GM21717 (cell line): ENCODE data around the gene CDC42EP5.
"Not testable (repeated sequence)": the region's sequence is repeated elsewhere in the genome, so short reads cannot be mapped to it uniquely, and the experiment has no call there.

Experiments
- ATAC-seq: cut with Tn5 transposase; IDR thresholded peaks from one replicate; pipeline ENCODE4 v1.9.1; 2021; ENCODE audit warnings: mild to moderate bottlenecking, moderate library complexity; ENCODE audit not compliant: unreplicated experiment

CDC42EP5 gene, protein sequence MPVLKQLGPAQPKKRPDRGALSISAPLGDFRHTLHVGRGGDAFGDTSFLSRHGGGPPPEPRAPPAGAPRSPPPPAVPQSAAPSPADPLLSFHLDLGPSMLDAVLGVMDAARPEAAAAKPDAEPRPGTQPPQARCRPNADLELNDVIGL

DNA sequence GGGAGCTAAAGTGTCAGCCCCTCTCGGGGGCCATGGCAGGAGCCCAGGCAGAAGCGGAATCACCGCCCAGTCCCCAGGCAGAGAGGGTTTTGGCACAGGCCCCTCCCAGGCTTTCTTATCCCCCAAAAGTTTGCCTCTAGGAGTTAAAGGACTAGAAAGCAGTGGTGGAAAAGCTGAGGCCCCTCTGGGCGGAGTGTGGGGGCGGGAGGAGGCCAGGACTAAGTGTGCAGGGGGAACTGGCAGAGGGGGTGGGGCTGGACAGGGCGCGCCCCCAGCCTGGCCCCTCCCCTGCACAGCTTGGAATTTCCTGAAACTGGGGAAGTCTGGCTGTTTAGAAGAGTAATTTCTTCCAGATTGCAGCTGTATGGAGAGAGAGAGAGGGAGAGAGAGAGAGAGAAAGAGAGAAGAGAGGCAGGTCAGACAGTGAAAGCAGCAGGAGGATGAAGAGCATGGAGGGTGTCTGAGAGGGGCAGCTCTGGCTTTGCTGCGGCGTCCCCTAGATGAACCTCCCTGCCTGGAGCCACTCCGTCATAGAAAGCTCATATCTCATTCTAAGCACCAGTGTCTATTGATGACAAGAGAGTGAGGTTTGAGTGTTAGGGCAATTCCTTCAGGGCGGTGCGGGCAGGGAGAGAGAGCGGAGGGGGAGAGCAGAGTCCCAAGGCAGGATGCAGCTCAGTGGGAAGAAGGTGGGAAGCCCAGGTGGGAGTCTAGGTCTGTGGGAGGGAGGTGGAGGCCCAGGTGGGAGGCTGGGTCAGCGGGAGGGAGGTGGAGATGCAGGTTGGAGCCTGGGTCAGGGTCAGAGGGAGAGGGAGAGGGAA is at the start of gene CDC42EP5:
Gene CDC42EP5 (minus strand): TSS at position 226 of the 821 bp plus-strand sequence. CDS start 7,749 bp downstream, outside the sequence.
- ATAC-seq = no peak

DNA sequence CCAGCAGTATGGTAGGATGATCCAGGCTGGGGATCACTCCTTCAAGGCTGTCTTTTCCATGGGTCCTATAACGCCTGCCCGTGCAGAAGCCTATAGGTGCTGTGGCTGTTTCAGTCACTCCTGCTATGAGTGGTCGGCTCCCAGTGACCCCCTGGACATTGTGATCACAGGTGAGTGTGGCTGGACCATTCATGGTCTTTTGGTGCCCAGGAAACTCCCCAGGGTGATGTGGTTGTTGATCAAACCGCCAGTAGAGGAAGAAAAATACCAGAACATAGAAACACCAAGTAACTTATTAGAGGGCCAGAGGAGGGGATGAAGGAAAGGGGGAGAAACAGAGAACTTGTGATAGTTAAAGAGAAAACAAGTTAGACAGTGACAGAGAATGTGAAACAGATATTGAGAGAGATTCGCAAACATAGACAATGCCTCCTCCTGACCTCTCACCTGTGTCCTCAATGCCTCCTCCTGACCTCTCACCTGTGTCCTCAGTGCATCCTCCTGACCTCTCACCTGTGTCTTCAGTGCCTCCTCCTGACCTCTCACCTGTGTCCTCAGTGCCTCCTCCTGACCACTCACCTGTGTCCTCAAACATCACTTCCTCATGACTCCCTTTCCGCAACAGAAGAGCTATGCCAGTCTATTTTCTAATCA is 48.9 kb upstream of the CDC42EP5 start:
- no peak for ATAC-seq

DNA sequence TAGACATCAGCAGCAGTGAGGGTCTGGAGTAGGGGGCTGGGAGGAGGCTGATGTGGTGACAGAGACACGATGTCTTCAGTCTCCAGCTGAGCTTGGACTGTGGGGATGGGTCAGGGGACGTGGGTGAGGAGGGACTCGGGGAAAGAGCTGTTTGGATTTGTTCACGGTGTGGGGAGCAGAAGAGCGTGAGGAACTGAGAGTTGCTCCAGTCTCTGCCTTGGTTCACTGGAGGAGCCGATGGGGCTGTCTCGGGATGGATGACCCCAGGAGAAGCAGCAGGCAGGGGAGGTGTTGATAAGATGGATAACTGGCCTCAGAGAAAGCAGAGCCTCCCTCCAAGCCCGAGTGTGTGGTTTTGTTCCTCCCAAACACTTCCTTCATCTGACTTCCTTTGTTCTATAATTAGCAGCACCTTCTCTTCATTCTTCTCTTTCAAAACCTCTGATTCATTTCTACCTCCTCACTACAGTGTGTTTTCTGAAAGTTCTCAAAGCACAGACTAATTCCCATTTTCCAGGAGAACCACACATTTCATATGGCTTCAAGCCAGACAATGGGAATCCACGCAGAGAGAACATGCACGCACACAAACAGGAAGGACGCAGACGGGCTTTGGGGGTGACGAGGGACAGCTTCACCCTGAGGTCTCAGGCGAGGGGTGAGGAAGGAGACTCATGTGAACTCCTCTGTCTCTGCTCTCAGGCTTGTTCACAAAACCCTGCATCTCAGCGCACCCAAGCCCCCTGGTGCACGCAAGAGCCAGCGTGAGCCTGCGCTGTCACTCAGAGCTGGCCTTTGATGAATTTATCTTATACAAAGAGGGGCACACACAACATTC is 48.1 kb upstream of the CDC42EP5 start:
- ATAC-seq = no peak

DNA sequence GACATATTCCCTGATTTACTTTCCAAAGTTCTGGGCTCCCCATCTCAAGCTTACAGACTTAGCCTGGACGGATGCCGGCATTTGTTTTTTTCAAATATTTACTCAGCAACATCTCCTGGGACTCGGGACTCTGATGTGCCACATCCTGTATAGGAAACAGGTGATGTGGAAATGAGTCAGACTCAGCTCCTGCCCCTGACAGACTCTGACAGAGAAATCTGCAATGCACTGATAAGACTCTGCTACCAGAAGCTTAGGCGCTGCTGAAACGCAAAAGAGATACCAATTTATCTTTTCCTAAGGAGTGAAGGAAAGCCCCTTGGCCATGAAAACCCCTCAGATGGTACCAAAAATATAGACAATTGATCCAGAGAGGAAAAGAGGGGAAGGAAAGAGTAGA is 45.7 kb upstream of the CDC42EP5 start:
- no peak for ATAC-seq

DNA sequence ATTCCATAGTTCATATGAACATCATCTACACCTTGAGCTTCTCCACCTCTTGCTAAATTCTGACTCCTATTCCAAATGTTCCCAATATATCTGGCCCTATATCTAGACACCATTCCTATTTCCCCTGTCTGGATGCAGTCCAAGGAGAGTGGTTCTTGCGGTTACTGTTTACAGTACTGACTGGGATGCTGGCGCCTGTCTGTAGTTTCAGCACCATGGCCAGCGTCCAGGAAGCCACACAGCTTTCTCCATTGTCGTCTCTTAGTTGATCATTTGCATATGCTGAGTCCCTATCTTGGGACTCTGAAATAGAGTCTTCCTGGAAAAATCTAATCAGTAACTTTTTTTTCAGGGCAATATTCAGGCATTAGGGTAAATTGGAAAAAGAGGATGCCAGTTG is 44.4 kb upstream of the CDC42EP5 start:
- no peak for ATAC-seq

DNA sequence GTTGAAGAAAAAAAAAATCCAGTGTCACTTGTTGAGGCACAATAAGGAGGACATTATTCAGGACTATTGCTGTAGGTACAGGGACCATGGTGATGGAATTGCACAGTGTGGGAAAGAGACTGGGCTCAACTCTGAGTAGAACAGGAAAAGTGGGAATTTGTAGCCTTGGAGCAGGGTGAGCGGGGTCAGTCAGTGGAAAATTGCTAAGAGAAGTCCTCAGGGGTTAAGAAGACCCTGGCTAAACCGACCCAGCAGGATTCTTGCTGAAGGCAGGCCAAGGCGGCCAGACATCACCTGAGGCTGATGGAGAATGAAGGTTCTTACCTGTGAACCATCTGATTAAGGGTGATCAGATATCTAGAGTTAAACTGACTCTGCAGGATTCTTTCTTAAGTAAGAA is 42.1 kb upstream of the CDC42EP5 start:
- no peak for ATAC-seq

DNA sequence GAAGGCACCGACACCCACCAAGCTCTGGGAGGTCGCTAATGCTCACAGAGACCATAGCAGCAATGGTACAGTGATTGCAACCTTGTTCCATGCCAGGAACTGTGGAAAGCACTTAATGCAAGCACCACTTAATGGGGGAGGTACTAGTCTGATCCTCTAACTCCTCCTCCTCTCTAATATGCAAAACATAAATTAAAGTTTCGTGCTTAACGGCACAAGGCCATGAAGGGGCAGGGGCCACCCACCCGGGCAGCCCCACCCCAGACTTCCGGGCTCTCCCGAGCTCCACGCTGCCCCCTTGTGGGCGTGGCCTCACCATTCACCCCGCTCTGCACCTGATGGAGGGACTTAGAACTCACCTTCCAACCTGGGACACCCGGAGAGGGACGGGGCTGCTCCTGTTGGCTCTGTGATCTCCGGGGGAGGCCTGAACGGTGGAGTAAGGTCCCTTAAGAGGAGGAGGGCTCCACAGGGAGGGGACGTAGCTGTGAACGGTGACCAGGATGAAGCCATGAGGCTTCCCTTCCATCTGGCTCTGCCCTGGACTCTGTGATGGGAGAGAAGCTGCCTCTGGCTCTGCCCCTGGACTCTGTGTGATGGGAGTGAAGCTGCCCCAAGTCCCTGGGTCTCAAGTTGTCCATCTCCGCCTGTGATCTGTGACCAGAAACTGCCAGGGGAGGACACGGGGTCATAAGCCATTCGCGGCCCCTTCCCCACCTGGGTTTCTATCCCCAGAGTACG is 36.3 kb upstream of the CDC42EP5 start:
- not testable (repeated sequence) for ATAC-seq

DNA sequence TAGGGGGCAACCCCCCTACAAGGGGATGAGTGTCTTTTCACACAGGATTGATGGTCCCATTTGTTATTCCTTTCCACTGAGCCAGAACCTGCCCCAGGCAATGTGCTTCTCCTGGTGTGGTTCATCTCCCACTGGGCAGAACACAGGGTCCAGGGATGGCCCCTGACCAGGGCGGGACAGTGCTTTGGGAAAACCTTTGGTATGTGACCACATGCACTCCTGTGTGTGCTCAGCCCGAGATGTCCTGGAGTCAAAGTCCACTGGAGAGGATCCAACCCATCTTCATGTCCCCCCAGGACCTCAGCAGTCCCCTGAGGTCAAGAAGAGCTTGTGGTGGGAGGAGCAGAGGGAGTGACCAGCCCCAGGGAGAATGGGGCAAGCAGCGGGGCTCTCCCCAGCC is 35.4 kb upstream of the CDC42EP5 start:
- not testable (repeated sequence) for ATAC-seq

DNA sequence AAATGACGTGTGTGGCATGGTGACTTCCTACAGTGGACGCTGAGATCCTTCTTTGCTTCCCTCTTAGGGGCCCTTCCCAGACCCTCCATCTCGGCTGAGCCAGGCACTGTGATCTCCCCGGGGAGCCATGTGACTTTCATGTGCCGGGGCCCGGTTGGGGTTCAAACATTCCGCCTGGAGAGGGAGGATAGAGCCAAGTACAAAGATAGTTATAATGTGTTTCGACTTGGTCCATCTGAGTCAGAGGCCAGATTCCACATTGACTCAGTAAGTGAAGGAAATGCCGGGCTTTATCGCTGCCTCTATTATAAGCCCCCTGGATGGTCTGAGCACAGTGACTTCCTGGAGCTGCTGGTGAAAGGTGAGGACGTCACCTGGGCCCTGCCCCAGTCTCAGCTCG is 34.7 kb upstream of the CDC42EP5 start:
- no peak for ATAC-seq

DNA sequence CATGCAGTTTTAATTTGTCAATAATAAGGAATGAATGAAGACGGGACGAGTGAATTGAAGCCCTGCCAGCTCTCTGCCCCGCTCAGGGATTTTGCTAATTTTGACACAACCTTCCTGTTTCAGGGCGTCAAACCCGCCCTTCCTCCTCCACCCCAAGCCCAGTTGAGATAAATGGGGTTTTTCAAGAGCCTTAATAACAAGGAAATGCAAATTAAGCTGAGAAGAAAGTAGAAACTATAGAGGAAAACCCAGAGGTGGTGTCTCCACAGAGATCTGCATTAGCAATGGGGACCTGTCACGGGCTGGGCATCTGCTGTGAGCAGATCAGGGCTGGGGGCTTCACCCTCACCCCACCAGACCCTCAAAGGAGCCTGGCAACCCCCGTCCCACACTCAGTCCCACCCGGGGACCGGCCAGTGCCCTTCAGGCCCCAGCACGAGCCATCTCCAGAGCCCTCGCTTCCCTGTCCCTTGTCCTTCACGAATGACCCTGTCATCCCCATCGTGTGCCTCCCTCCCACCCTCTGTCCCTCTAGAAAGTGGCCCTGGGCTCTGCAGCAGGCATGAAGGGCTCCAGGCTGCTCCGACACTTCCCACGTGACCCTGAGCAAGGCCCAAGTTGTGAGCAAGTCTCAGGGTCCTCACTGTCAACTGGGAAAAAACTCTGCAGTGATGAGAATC is 34.1 kb upstream of the CDC42EP5 start:
- not testable (repeated sequence) for ATAC-seq

DNA sequence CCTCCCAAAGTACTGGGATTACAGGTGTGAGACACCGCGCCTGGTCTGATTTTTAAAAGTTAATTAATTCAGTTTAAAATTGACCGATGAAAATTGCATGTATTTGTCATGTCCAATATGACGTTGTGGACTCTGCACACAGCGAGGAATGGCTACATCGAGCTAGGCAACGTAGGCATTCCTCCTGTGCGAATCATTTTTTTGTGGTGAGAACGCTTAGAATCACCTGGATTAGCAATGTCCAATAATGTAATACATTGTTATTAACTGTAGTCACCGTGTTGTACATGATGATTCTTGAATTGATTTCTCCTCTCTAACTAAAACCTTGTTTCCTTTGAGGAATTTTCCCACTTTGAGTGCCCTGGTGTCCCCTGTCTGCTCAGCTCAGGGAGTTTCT is 33.0 kb upstream of the CDC42EP5 start:
- ATAC-seq = no peak

DNA sequence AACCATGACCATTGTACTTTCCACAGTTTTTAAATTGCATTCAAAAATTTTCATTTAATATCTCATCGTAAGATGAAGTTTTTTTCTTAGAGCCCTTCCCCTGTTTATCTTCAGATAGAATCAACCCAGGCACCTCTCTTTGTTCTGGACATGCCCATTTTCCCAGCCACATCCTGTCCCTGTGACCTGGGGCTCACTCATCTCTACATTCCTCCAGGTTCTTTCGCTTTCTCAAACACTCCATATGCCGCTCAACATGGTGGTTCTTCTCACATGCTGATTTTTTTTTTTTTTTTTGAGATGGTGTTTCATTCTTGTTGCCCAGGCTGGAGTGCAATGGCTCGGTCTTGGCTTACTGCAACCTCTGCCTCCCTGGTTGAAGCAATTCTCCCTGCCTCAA is 32.4 kb upstream of the CDC42EP5 start:
- ATAC-seq = not testable (repeated sequence)

DNA sequence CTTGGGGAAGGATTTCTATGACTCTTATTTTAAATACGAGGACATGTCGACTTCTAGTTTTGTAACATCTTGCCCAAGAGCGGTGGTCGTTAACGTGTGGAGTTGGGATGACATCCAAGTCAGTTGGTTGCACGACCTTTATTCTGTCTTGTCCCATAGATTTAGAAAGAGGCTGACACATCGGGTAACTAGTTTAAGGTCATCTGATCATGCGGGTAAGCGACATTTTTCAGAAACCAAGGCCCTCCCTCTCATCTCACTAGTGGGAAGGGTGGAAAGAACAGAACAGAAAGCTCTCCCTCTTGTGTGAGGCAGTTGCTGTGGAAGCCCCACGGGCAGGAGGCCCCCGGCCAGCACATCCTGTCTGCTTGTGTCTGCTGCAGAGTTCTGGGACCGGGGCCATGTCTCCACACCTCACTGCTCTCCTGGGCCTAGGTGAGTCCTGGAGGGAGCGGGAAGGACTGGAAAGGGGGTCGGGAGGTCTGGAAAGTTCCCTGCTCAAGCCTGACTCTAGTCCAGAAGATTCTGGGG is 29.5 kb upstream of the CDC42EP5 start, which contains the start of gene LAIR2:
Gene LAIR2 (plus strand): TSS at position 314 of the 531 bp plus-strand sequence. CDS start 88 bp downstream, at position 402.
- no peak for ATAC-seq

DNA sequence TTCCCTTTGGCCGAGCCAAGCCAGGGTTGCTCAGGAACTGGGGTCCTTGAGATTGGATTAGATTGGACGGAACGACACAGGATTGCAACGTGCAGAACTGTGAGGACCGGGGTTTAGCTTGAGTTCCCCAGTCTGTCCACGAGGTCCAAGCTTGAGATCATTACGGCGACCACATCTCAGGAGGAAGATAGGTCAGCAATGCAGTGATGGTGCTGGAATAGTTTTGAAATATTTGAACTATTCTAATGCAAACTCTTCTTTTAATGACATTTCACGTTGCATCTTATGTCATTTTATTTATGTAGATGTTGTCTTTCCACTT is 25.3 kb upstream of the CDC42EP5 start:
- ATAC-seq = not testable (repeated sequence)

DNA sequence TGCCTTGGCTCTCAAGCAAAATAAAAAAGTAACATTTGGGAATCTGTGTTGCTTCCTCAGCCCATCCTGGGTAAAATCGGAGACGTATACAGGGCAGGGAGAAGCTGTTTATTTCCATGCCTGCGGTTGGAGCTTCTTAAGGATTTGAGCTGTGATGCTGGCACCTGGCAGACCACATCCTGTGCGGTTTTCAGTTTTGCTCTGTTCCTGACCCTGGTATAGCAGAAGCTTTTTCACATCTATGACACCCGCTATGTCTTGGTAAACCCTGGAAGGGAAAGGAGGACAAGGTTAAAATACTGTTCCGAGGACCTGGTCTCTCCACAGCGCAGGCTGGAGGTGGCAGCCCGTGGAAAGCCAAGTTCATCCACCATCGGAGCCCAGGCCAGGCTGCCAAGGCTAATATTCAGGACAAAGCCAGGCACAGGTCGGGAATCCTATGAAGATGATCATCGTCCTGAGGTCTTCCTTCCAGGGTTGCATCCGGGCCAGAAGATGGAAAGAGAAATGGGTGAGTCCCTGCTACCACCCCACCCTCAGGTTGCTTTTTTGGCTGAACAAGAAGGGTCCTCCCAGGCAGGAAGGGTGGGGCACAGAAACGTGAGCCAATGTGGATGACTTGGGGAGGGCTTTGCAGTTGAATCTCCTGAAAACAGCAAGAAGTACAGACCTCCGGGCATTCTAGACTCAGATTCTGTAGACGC is 24.8 kb upstream of the CDC42EP5 start:
- not testable (repeated sequence) for ATAC-seq

DNA sequence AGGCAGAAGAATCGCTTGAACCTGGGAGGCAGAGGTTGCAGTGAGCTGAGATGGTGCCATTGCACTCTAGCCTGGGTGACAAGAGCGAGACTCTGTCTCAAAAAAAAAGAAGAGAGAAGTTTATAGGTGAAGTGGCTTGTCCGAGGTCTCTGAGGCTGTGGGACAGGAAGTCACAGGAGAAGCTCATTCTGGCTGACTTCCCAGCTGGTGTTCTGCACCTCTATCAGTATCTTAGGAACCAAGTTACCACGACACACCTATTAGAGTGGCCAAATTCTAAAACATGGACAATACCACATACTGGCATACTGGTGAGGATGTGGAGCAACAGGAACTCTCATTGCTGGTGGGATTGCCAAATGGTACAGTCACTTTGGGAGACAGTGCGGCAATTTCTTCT is 22.2 kb upstream of the CDC42EP5 start:
- not testable (repeated sequence) for ATAC-seq

DNA sequence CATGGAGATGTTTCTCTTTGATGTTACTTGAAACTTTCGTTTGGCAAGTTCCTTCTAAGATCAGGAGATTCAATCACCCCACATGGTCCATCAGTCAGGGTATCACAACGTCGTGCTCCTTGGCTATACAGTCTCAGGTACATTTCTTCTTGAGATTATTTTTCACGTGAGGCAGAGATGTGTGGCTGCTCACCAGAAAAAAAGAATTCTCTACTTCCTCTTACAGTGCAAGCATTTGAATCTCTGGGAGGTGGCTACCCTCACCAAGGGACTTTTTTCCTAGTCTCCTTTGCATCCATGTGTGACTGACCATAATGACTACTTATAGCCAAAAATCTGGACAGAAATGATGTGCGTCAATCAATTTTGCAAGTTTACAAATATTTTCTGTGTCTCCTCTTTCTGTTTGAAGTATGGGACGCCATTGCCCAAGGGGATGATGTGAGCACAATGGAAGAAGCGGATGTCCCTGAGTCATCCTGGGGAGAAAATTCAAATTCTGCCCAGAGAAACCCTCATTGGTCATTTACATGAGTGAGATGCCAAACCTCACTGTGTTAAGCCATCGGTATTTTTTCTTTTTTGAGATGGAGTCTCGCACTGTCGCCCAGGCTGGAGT is 21.0 kb upstream of the CDC42EP5 start:
- ATAC-seq = no peak

DNA sequence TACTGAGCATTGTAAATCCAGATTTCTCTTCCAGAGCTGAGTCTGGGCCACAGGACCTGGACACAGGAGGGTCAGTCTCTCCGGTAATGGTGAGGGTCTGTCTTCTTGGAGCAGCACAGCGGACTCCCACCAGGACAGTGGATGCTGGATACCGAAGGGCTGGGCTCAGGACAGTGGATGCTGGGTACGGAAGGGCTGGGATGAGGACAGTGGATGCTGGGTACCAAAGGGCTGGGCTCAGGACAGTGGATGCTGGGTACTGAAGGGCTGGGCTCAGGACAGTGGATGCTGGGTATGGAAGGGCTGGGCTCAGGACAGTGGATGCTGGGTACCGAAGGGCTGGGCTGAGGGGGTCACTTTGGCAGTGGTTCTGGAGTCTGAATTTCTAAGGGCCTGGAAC is 20.0 kb upstream of the CDC42EP5 start:
- ATAC-seq = not testable (repeated sequence)

DNA sequence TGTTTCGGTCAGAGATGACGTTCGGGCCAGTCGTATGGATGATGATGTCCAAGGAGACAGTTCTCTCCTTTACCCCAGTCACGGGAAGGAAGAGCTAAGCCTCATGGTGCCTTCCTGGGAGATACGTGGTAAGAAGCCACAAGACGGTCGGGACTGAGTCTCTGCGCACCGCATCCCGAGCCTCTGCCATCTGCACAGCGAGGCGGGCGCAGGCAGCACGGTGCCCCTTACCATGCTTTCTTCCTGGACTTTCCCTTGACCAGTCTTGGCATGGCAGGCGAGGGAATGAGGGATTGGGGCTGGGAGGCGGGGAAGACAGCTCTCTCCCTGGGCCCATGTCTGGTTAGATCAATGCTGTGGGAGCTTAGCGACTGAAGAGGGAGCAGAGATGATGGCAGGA is 19.5 kb upstream of the CDC42EP5 start:
- no peak for ATAC-seq
